ENCODE results near the gene THSD4. TPM values are rescaled to one million over a fixed set of nuclear protein-coding genes. Genes with fewer than 3 reads are reported as not detected.
A peak's percentile ranks its signal among the peaks of the same experiment; 100 is the strongest.

The THSD4 gene
- total RNA-seq, 1 donor from 2014 or later, result 151 TPM

GRCh38 chr15:71091601-71092000 lies 23.7 kb upstream of the THSD4 start:
- TF ChIP-seq, protein P1, sequence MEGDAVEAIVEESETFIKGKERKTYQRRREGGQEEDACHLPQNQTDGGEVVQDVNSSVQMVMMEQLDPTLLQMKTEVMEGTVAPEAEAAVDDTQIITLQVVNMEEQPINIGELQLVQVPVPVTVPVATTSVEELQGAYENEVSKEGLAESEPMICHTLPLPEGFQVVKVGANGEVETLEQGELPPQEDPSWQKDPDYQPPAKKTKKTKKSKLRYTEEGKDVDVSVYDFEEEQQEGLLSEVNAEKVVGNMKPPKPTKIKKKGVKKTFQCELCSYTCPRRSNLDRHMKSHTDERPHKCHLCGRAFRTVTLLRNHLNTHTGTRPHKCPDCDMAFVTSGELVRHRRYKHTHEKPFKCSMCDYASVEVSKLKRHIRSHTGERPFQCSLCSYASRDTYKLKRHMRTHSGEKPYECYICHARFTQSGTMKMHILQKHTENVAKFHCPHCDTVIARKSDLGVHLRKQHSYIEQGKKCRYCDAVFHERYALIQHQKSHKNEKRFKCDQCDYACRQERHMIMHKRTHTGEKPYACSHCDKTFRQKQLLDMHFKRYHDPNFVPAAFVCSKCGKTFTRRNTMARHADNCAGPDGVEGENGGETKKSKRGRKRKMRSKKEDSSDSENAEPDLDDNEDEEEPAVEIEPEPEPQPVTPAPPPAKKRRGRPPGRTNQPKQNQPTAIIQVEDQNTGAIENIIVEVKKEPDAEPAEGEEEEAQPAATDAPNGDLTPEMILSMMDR (IDR thresholded peaks at IDR 0.05), result no peak
- intact Hi-C loops (cut with DNase I), result no loop called here
- H3K36me3 ChIP-seq, result no peaks in the 10 kb centered on the region
- H3K4me3 ChIP-seq, result no peak overlapping the region
- H3K27ac ChIP-seq, result no peak overlapping the region
- no peak for DNase-seq (ENCODE audit: low spot score in 2 of 2)
- H3K9me3 ChIP-seq, result no peaks in the 10 kb centered on the region
- H3K27me3 ChIP-seq, result no peaks in the 10 kb centered on the region
- peaks cover 4 to 7% of the 10 kb centered on the region in 2 donors for H3K4me1 ChIP-seq

DNA sequence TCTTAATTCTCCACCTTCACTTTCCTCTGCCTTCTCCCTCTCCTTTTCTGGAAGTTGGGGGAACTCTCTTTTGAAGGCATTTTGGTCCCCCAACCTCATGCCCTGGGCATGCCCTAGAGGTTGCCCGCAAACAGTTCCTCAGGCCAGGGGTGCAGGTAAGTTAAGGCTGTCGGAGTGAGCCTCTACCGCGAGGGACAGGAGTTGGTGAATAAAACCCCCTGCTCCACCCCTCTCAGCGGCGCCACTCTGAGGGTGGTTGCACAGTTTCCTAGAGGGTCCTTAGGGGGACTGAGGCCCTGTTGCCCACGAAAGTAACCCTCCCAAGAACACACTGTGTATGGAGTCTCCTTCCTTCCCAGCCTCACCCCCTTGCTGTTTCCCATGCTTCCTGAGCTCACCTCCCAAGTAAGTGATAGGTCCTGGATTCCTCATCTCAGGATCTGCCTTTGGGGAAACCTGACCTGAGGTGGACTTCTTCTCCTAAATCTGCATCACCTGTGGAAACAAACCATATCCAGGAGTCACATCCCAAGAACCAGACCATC lies 23.1 kb upstream of the THSD4 start:
- TF ChIP-seq, protein P1 (IDR thresholded peaks at IDR 0.05), result no peak
- Histone ChIP-seq H3K9me3 (no peaks in the 10 kb centered on the region), H3K27me3 (no peaks in the 10 kb centered on the region), H3K4me1 (peaks cover 4 to 7% of the 10 kb centered on the region in 2 donors), H3K4me3 (no peak overlapping the region), H3K27ac (no peak overlapping the region), H3K36me3 (no peaks in the 10 kb centered on the region)
- intact Hi-C loops (cut with DNase I), result no loop called here
- DNase-seq (ENCODE audit: low spot score in 2 of 2), result no peak

GRCh38 chr15:71093054-71094024 lies 21.9 kb upstream of the THSD4 start:
- TF ChIP-seq, protein P1 (IDR thresholded peaks at IDR 0.05), result no peak
- H3K9me3 ChIP-seq, result no peaks in the 10 kb centered on the region
- no peak overlapping the region for H3K4me3 ChIP-seq
- H3K4me1 ChIP-seq, result peaks cover 4 to 7% of the 10 kb centered on the region in 2 donors
- no peaks in the 10 kb centered on the region for H3K27me3 ChIP-seq
- H3K36me3 ChIP-seq, result no peaks in the 10 kb centered on the region
- intact Hi-C loops (cut with DNase I), result no loop called here
- no peak overlapping the region for H3K27ac ChIP-seq
- DNase-seq (ENCODE audit: low spot score in 2 of 2), result no peak

GRCh38 chr15:71094137-71094536 lies 21.1 kb upstream of the THSD4 start:
- Histone ChIP-seq H3K36me3 (no peaks in the 10 kb centered on the region), H3K27ac (no peak overlapping the region), H3K4me3 (no peak overlapping the region), H3K9me3 (no peaks in the 10 kb centered on the region), H3K4me1 (peaks cover 4 to 7% of the 10 kb centered on the region in 2 donors), H3K27me3 (no peaks in the 10 kb centered on the region)
- no peak for DNase-seq (ENCODE audit: low spot score in 2 of 2)
- intact Hi-C loops (cut with DNase I), result no loop called here
- TF ChIP-seq, protein P1 (IDR thresholded peaks at IDR 0.05), result no peak

- Histone ChIP-seq H3K27me3 (no peaks in the 10 kb centered on the region), H3K4me1 (peaks cover 4 to 7% of the 10 kb centered on the region in 2 donors), H3K9me3 (no peaks in the 10 kb centered on the region), H3K36me3 (no peaks in the 10 kb centered on the region), H3K27ac (peak overlapping the region in 1 of 2 donors; percentile 10), H3K4me3 (no peak overlapping the region)
- TF ChIP-seq, protein P1 (IDR thresholded peaks at IDR 0.05), result no peak
- no peak for DNase-seq (ENCODE audit: low spot score in 2 of 2)
- intact Hi-C loops (cut with DNase I), result no loop called here
Measured at GRCh38 chr15:71096676-71097075, 18.6 kb upstream of the THSD4 start.

All from ascending aorta (tissue), 2 donors.